ENCODE measurements around the gene SPATA46.
"Not testable (repeated sequence)": the region's sequence is repeated elsewhere in the genome, so short reads cannot be mapped to it uniquely, and the experiment has no call there.

SPATA46 gene, protein sequence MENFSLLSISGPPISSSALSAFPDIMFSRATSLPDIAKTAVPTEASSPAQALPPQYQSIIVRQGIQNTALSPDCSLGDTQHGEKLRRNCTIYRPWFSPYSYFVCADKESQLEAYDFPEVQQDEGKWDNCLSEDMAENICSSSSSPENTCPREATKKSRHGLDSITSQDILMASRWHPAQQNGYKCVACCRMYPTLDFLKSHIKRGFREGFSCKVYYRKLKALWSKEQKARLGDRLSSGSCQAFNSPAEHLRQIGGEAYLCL

DNA sequence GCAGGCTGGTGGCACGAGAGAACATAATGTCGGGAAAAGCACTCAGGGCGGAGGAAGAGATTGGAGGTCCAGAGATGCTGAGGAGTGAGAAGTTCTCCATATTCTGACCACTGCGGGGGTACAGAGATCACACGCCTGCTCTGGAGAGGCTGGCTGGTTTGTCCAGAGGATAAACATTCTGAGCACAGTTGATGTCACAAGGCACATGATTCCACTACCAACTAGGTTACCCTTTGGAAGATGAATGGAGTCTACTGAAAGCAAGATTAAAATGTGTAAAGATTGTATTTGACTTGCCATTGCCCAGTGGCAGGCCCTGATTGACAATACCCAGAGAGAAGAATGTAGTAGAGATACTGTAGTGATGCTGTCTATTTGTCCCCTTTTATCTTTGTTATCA lies at the start of gene SPATA46:
SPATA46 (minus strand) TSS at position 164 of the 400 bp plus-strand sequence; CDS start at position 100, 64 bp downstream.
- no peaks in the 10 kb centered on the region for H3K36me3 ChIP-seq (ENCODE audit: insufficient read depth, low read length)
- H3K27ac ChIP-seq (ENCODE audit: low read depth, low read length): no peak within 1 kb of the TSS
- no peak within 1 kb of the TSS for H3K4me3 ChIP-seq (ENCODE audit: low read depth, low read length)
- no peaks in the 10 kb centered on the region for H3K27me3 ChIP-seq (ENCODE audit: insufficient read depth, low read length)
- peaks cover 19% of the 10 kb centered on the region for H3K4me1 ChIP-seq (ENCODE audit: control insufficient read depth, insufficient read depth, low read length, unreplicated experiment)
- H3K79me2 ChIP-seq (ENCODE audit: control insufficient read depth, insufficient read depth, low read length, unreplicated experiment): no peaks in the 10 kb centered on the region
- H2AFZ ChIP-seq (ENCODE audit: low read length, unreplicated experiment): no peak within 1 kb of the TSS

DNA sequence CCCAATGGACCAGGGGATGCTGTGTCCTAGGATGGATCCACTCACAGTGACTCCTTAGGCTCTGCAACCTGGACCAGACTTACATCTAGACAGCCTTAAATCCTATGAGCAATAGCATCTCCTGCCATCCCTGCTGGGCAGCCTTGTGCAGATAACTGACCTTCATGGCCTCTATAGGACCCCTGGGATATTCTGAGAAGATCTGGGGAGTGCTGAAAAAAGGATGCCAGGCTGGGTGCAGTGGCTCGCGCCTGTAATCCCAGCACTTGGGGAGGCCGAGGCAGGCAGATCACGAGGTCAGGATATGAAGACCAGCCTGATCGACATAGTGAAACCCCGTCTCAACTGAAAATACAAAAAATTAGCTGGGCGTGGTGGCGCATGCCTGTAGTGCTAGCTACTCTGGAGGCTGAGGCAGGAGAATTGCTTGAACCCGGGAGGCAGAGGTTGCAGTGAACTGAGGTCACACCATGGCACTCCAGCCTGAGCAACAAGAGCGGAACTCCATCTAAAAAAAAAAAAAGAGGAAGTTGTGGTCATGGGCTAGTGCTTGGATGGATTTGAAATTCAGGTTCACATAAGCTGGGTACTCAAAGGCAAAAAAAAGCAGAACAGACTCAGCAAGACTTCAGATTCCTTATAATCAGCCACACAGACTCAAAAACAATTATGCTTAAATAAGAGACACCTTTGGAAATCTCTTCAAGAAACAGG lies 46.2 kb upstream of the SPATA46 start:
- H3K79me2 ChIP-seq (ENCODE audit: control insufficient read depth, insufficient read depth, low read length, unreplicated experiment): no peaks in the 10 kb centered on the region
- H3K27me3 ChIP-seq (ENCODE audit: insufficient read depth, low read length): no peaks in the 10 kb centered on the region
- no peak overlapping the region for H3K27ac ChIP-seq (ENCODE audit: low read depth, low read length)

DNA sequence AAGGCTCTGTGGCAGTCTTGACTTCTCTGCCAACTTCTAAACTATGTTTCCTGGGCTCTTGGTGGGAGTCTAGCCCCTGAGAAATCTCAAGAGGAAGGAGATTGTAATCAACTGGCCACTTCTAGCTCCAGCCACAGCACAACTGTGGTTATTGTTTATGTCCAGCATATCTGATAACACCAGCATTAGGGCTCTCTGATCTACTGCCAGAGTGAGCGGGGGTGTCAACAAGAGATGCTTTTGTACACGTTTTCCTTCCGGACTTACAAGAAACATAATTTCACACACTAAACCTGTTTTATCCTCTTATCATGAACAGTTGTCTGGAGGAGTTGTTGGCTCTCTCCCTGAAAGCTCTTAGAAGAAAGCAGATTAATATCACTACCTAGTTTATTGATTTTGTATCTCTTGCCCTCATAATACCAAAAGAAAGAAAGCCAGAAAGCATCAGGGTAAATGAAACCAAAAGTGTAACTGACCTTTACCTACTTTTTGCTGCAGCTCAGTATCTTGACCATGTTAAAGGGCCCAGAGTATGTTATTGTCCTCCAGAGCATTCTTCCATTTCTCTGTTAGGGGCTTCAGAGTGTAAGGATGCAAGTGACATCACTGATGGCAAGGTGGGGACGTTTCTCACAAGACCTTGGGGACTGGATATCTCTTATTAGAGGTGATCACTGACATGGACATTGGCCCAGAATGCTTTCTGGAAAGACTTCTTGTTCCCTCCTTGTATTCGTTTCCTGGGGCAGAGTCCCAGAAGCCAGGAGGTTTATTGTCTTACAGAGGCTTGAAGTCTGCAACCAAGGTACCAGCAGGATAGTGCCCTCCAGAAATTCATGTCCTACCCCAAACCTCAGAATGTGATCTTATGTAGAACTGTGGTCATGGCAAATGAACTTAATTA lies 44.9 kb upstream of the SPATA46 start:
- no peaks in the 10 kb centered on the region for H3K79me2 ChIP-seq (ENCODE audit: control insufficient read depth, insufficient read depth, low read length, unreplicated experiment)
- no peaks in the 10 kb centered on the region for H3K36me3 ChIP-seq (ENCODE audit: insufficient read depth, low read length)
- H3K27me3 ChIP-seq (ENCODE audit: insufficient read depth, low read length): no peaks in the 10 kb centered on the region
- no peaks in the 10 kb centered on the region for H3K4me1 ChIP-seq (ENCODE audit: control insufficient read depth, insufficient read depth, low read length, unreplicated experiment)
- no peak overlapping the region for H3K27ac ChIP-seq (ENCODE audit: low read depth, low read length)
- no peak overlapping the region for H2AFZ ChIP-seq (ENCODE audit: low read length, unreplicated experiment)
- H3K4me3 ChIP-seq (ENCODE audit: low read depth, low read length): no peak overlapping the region

More for the DNA sequence above, 46.2 kb upstream of the SPATA46 start:
- Histone ChIP-seq H3K4me3 (ENCODE audit: low read depth, low read length) (no peak overlapping the region), H2AFZ (ENCODE audit: low read length, unreplicated experiment) (no peak overlapping the region), H3K4me1 (ENCODE audit: control insufficient read depth, insufficient read depth, low read length, unreplicated experiment) (no peaks in the 10 kb centered on the region), H3K36me3 (ENCODE audit: insufficient read depth, low read length) (no peaks in the 10 kb centered on the region)

DNA sequence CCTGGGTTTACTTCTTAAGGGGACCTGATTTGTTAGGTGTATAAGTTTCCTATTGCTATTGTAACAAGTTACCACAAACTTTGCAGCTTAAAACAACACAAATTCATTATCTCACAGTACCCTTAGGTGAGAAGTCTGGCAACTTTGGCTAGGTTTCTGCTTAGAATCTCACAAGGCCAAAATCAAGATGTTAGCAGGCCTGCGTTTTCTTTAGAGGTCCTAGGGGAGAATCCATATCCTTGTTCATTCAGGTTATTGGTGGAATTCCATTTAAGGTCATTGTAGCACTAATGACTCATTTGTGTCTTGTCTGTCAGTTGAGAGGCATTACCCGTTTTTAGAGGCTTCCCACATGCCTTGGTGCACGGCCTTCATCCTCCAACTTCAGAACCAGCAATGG lies 43.5 kb upstream of the SPATA46 start:
- no peak overlapping the region for H2AFZ ChIP-seq (ENCODE audit: low read length, unreplicated experiment)
- no peak overlapping the region for H3K27ac ChIP-seq (ENCODE audit: low read depth, low read length)
- no peaks in the 10 kb centered on the region for H3K36me3 ChIP-seq (ENCODE audit: insufficient read depth, low read length)

DNA sequence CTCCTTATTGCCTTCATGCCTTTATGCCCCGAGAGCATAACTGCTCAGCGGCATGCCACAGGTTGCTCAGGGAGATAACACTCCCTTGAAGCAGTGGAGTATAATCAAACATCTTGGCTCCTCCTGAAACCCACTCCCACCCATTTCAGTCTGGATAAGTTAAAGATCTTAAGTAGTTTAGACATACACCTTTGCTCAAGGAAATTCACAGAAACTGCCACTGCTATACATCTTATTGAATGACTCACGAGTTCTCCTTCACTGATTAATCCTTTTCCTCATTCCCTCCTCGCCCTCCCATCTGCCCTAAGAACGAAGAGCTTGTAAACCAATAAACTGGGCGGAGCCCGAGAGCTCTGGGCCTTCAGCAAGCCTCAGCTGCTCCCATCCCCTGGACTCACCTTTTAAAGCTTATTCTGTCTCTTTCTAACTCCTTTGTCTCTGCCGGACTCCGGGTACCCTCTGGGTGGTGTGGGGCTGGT lies 42.8 kb upstream of the SPATA46 start:
- H3K4me3 ChIP-seq (ENCODE audit: low read depth, low read length); H3K4me1 ChIP-seq (ENCODE audit: control insufficient read depth, insufficient read depth, low read length, unreplicated experiment); H3K79me2 ChIP-seq (ENCODE audit: control insufficient read depth, insufficient read depth, low read length, unreplicated experiment); H3K27ac ChIP-seq (ENCODE audit: low read depth, low read length); H3K27me3 ChIP-seq (ENCODE audit: insufficient read depth, low read length); H2AFZ ChIP-seq (ENCODE audit: low read length, unreplicated experiment); H3K36me3 ChIP-seq (ENCODE audit: insufficient read depth, low read length): not testable (repeated sequence)

More for the DNA sequence above, 43.5 kb upstream of the SPATA46 start:
- no peaks in the 10 kb centered on the region for H3K4me1 ChIP-seq (ENCODE audit: control insufficient read depth, insufficient read depth, low read length, unreplicated experiment)
- H3K79me2 ChIP-seq (ENCODE audit: control insufficient read depth, insufficient read depth, low read length, unreplicated experiment): no peaks in the 10 kb centered on the region
- no peaks in the 10 kb centered on the region for H3K27me3 ChIP-seq (ENCODE audit: insufficient read depth, low read length)
- no peak overlapping the region for H3K4me3 ChIP-seq (ENCODE audit: low read depth, low read length)

DNA sequence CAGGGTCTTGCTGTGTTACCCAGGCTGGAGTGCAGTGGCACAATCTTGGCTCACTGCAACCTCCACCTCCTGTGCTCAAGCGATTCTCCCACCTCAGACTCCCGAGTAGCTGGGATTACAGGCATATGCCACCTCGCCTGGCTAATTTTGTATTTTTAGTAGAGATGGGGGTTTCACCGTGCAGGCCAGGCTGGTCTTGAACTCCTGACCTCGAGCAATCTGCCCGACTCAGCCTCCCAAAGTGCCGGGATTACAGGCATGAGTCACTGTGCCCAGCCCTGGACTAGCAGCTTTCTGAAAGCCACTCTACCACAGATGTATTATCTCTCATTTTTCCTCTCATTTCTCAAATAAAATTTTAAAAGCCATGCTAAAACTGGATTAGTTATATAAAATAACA lies 41.9 kb upstream of the SPATA46 start:
- not testable (repeated sequence) for H3K4me3 ChIP-seq (ENCODE audit: low read depth, low read length); H3K79me2 ChIP-seq (ENCODE audit: control insufficient read depth, insufficient read depth, low read length, unreplicated experiment); H3K36me3 ChIP-seq (ENCODE audit: insufficient read depth, low read length); H3K27ac ChIP-seq (ENCODE audit: low read depth, low read length); H2AFZ ChIP-seq (ENCODE audit: low read length, unreplicated experiment); H3K4me1 ChIP-seq (ENCODE audit: control insufficient read depth, insufficient read depth, low read length, unreplicated experiment); H3K27me3 ChIP-seq (ENCODE audit: insufficient read depth, low read length)

DNA sequence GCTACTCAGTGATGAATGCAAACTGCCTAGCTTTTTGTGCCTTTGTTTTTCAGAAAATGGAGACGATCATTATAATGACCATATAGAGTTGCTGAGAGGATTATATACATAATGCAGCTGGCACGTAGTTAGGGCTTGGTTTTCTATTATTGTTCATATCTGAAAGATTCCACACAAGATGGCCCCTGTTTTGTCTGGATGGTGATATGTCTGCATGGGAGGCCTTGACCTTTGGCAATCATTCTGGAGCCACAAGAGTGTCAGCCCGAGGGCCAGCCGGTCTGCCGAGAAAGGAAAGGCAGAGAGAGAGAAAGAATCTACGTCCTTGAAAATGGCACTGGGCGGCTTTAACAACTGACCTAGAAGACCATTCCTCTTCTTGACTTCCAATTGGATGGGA lies 41.0 kb upstream of the SPATA46 start:
- Histone ChIP-seq H3K36me3 (ENCODE audit: insufficient read depth, low read length) (no peaks in the 10 kb centered on the region), H3K4me1 (ENCODE audit: control insufficient read depth, insufficient read depth, low read length, unreplicated experiment) (no peaks in the 10 kb centered on the region), H3K79me2 (ENCODE audit: control insufficient read depth, insufficient read depth, low read length, unreplicated experiment) (no peaks in the 10 kb centered on the region), H3K27ac (ENCODE audit: low read depth, low read length) (no peak overlapping the region), H3K4me3 (ENCODE audit: low read depth, low read length) (no peak overlapping the region), H2AFZ (ENCODE audit: low read length, unreplicated experiment) (no peak overlapping the region), H3K27me3 (ENCODE audit: insufficient read depth, low read length) (no peaks in the 10 kb centered on the region)

DNA sequence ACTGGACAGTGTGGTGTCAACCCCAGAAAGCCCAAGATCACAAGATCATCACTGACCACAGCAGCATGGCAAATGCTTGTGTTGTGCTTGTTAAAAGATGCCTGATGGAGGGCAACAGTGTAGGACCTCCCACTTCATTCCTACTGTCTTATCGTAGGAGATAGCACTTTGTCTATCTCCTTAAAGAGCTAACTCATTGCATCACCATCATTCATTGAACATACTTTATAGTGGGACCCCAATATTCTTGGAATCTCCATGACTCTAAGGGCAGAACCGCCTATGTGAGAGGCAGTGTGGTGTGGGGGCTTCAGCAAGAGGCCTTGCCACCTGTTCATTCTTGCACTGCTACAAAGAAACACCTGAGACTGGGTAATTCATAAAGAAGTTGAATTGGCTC lies 40.3 kb upstream of the SPATA46 start:
- Histone ChIP-seq H3K79me2 (ENCODE audit: control insufficient read depth, insufficient read depth, low read length, unreplicated experiment) (no peaks in the 10 kb centered on the region), H3K27me3 (ENCODE audit: insufficient read depth, low read length) (no peaks in the 10 kb centered on the region), H3K27ac (ENCODE audit: low read depth, low read length) (no peak overlapping the region), H3K36me3 (ENCODE audit: insufficient read depth, low read length) (no peaks in the 10 kb centered on the region), H3K4me3 (ENCODE audit: low read depth, low read length) (no peak overlapping the region), H2AFZ (ENCODE audit: low read length, unreplicated experiment) (no peak overlapping the region), H3K4me1 (ENCODE audit: control insufficient read depth, insufficient read depth, low read length, unreplicated experiment) (no peaks in the 10 kb centered on the region)

DNA sequence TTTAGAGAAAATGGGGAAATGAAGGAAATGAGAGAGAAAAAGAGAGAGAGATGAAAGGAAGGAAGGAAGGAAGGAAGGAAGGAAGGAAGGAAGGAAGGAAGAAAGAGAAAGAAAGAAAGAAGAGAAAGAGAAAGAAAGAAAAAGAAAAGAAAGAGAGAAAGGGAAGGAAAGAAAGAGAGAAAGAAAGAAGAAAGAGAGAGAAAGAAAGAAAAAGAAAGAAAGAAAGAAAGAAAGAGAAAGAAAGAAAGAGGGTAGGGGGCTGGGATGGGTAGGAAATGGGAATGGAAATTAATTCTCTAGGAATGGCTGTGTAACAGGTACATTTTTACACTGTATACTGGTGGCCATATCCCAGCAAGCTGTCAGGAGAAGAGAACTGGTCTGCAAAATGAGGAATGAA lies 39.6 kb upstream of the SPATA46 start:
- Histone ChIP-seq H3K4me1 (ENCODE audit: control insufficient read depth, insufficient read depth, low read length, unreplicated experiment) (no peaks in the 10 kb centered on the region), H3K79me2 (ENCODE audit: control insufficient read depth, insufficient read depth, low read length, unreplicated experiment) (no peaks in the 10 kb centered on the region), H3K36me3 (ENCODE audit: insufficient read depth, low read length) (no peaks in the 10 kb centered on the region), H3K27me3 (ENCODE audit: insufficient read depth, low read length) (no peaks in the 10 kb centered on the region), H3K27ac (ENCODE audit: low read depth, low read length) (no peak overlapping the region), H3K4me3 (ENCODE audit: low read depth, low read length) (no peak overlapping the region), H2AFZ (ENCODE audit: low read length, unreplicated experiment) (no peak overlapping the region)

DNA sequence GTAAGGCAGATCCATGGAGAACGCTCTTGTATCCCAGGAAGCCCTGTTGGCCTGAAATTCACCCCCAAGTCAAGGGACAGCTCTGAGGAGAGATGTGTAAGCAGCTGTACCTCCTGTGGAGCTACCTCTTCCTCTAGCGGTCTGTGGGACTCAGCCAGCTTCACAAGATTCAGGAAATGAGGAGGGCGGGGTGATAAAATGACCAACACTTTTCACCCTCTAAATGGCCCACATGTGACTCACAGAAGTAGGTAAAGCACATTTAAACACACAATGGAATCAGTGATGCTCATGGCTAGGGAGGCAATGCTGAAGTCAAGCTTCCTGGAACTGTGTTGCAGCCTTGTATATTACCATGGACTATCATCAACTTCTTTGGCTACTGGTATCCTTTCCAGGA lies 35.3 kb upstream of the SPATA46 start, which contains the start of gene SH2D1B:
SH2D1B (minus strand) TSS at position 135 of the 400 bp plus-strand sequence; CDS start at position 15, 120 bp downstream.
- no peak within 1 kb of the TSS for H3K27ac ChIP-seq (ENCODE audit: low read depth, low read length)
- H3K79me2 ChIP-seq (ENCODE audit: control insufficient read depth, insufficient read depth, low read length, unreplicated experiment): no peaks in the 10 kb centered on the region
- H3K4me3 ChIP-seq (ENCODE audit: low read depth, low read length): no peak within 1 kb of the TSS
- H3K4me1 ChIP-seq (ENCODE audit: control insufficient read depth, insufficient read depth, low read length, unreplicated experiment): peaks cover 10% of the 10 kb centered on the region
- H2AFZ ChIP-seq (ENCODE audit: low read length, unreplicated experiment): peak within 1 kb of the TSS; percentile 27
- no peaks in the 10 kb centered on the region for H3K36me3 ChIP-seq (ENCODE audit: insufficient read depth, low read length)
- no peaks in the 10 kb centered on the region for H3K27me3 ChIP-seq (ENCODE audit: insufficient read depth, low read length)
